ENCODE results near the gene DOCK8.

DOCK8 gene

DNA sequence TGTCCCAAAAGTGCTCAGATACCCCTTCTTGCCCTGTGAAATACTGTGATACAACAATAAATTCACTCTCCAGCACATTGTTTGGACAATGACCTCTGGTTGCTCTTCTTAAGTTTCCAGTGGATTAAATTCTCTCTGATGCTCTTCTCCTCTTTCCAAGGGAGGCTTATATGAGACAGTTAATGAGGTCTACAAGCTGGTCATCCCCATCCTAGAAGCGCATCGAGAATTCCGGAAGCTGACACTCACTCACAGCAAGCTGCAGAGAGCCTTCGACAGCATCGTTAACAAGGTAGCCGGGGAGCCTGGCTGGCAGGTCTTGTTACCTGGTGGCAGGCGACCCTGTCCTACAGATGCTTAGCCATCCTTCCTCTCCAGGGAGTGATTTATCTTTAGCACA is 226.5 kb downstream of the DOCK8 start:
- Histone ChIP-seq H3K4me2 (ENCODE audit: low read length) (no peak overlapping the region), H3F3A (ENCODE audit: insufficient read depth, low read length) (no peaks in the 10 kb centered on the region), H3K4me3 (ENCODE audit: low read depth, low read length, poor library complexity, severe bottlenecking) (no peak overlapping the region), H3K9me3 (ENCODE audit: low read length) (no peaks in the 10 kb centered on the region), H2AFZ (ENCODE audit: low read length) (no peak overlapping the region), H3K79me2 (ENCODE audit: insufficient read depth, low read length) (no peaks in the 10 kb centered on the region), H3K27me3 (ENCODE audit: insufficient read depth, low read length) (no peaks in the 10 kb centered on the region), H3K9ac (ENCODE audit: low read length) (no peak overlapping the region), H4K20me1 (ENCODE audit: insufficient read depth, low read length) (no peaks in the 10 kb centered on the region), H3K4me1 (ENCODE audit: insufficient read depth, low read length, severe bottlenecking) (no peaks in the 10 kb centered on the region), H3K9me2 (ENCODE audit: low read depth, low read length) (no peaks in the 10 kb centered on the region), H3K27ac (ENCODE audit: low read depth, low read length, poor library complexity, severe bottlenecking) (no peak overlapping the region), H3K36me3 (ENCODE audit: insufficient read depth, low read length) (0 out of 2 replicates have a peak, but pooled peaks cover 21% of the 10 kb centered on the region)
- TF ChIP-seq, protein P1, sequence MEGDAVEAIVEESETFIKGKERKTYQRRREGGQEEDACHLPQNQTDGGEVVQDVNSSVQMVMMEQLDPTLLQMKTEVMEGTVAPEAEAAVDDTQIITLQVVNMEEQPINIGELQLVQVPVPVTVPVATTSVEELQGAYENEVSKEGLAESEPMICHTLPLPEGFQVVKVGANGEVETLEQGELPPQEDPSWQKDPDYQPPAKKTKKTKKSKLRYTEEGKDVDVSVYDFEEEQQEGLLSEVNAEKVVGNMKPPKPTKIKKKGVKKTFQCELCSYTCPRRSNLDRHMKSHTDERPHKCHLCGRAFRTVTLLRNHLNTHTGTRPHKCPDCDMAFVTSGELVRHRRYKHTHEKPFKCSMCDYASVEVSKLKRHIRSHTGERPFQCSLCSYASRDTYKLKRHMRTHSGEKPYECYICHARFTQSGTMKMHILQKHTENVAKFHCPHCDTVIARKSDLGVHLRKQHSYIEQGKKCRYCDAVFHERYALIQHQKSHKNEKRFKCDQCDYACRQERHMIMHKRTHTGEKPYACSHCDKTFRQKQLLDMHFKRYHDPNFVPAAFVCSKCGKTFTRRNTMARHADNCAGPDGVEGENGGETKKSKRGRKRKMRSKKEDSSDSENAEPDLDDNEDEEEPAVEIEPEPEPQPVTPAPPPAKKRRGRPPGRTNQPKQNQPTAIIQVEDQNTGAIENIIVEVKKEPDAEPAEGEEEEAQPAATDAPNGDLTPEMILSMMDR (IDR thresholded peaks at IDR 0.05; ENCODE audit: low read length): no peak
- TF ChIP-seq EZH2 (IDR thresholded peaks at IDR 0.05; ENCODE audit: borderline replicate concordance, low read length): no peak

DNA sequence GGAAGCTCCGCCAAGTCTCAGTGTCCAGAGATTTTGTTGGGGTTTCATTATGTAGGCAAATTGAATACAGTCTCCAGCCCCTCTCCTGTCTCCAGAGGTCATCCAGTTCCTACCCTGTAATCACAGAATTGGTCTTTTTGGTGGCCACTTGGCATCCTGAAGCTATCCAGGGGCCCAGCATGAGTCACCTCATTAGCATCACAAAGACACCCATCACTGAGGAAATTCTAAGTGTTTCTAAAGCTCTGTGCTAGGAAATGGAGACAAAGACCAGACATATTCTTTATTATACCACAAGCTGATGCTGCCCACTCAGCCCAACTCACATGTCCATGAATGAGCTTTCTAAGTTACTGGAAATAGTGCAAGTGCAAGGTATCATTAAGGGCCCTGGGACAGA is 229.9 kb downstream of the DOCK8 start:
- H3K4me2 ChIP-seq (ENCODE audit: low read length): no peak overlapping the region
- TF ChIP-seq, protein P1 (IDR thresholded peaks at IDR 0.05; ENCODE audit: low read length): no peak
- TF ChIP-seq EZH2 (IDR thresholded peaks at IDR 0.05; ENCODE audit: borderline replicate concordance, low read length): no peak
- H2AFZ ChIP-seq (ENCODE audit: low read length): no peak overlapping the region
- H3K4me3 ChIP-seq (ENCODE audit: low read depth, low read length, poor library complexity, severe bottlenecking): no peak overlapping the region
- 0 out of 2 replicates have a peak, but pooled peaks cover 21% of the 10 kb centered on the region for H3K36me3 ChIP-seq (ENCODE audit: insufficient read depth, low read length)
- H3K4me1 ChIP-seq (ENCODE audit: insufficient read depth, low read length, severe bottlenecking): no peaks in the 10 kb centered on the region
- no peaks in the 10 kb centered on the region for H3K9me2 ChIP-seq (ENCODE audit: low read depth, low read length)
- no peak overlapping the region for H3K27ac ChIP-seq (ENCODE audit: low read depth, low read length, poor library complexity, severe bottlenecking)
- no peaks in the 10 kb centered on the region for H3K79me2 ChIP-seq (ENCODE audit: insufficient read depth, low read length)
- H3K27me3 ChIP-seq (ENCODE audit: insufficient read depth, low read length): no peaks in the 10 kb centered on the region
- no peaks in the 10 kb centered on the region for H3F3A ChIP-seq (ENCODE audit: insufficient read depth, low read length)
- H3K9ac ChIP-seq (ENCODE audit: low read length): no peak overlapping the region
- no peaks in the 10 kb centered on the region for H4K20me1 ChIP-seq (ENCODE audit: insufficient read depth, low read length)
- H3K9me3 ChIP-seq (ENCODE audit: low read length): no peaks in the 10 kb centered on the region

- Histone ChIP-seq H2AFZ (ENCODE audit: low read length) (no peak overlapping the region), H3K4me3 (ENCODE audit: low read depth, low read length, poor library complexity, severe bottlenecking) (no peak overlapping the region), H3K9ac (ENCODE audit: low read length) (no peak overlapping the region), H3F3A (ENCODE audit: insufficient read depth, low read length) (no peaks in the 10 kb centered on the region), H3K27ac (ENCODE audit: low read depth, low read length, poor library complexity, severe bottlenecking) (no peak overlapping the region), H4K20me1 (ENCODE audit: insufficient read depth, low read length) (no peaks in the 10 kb centered on the region), H3K4me1 (ENCODE audit: insufficient read depth, low read length, severe bottlenecking) (no peaks in the 10 kb centered on the region), H3K36me3 (ENCODE audit: insufficient read depth, low read length) (0 out of 2 replicates have a peak, but pooled peaks cover 21% of the 10 kb centered on the region), H3K9me2 (ENCODE audit: low read depth, low read length) (no peaks in the 10 kb centered on the region), H3K27me3 (ENCODE audit: insufficient read depth, low read length) (no peaks in the 10 kb centered on the region), H3K79me2 (ENCODE audit: insufficient read depth, low read length) (no peaks in the 10 kb centered on the region), H3K4me2 (ENCODE audit: low read length) (no peak overlapping the region), H3K9me3 (ENCODE audit: low read length) (no peaks in the 10 kb centered on the region)
- TF ChIP-seq EZH2 (IDR thresholded peaks at IDR 0.05; ENCODE audit: borderline replicate concordance, low read length): no peak
- TF ChIP-seq, protein P1 (IDR thresholded peaks at IDR 0.05; ENCODE audit: low read length): no peak
These were observed 230.4 kb downstream of the DOCK8 start for GRCh38 chr9:445033-445432.

All from OCI-LY1 (cell line).